ENCODE results near the gene PRDM15.

The PRDM15 gene

GRCh38 chr21:41820384-41821080 lies 58.6 kb downstream of the PRDM15 start:
- no peaks in the 10 kb centered on the region for H3K4me1 ChIP-seq (ENCODE audit: control insufficient read depth in 1 of 2, insufficient read depth in 2 of 2, low read length in 2 of 2)
- H3K18ac ChIP-seq (ENCODE audit: low read length), result no peak overlapping the region
- H2BK120ac ChIP-seq (ENCODE audit: insufficient read depth, low read length, poor library complexity), result no peak overlapping the region
- no peak overlapping the region for H3K4ac ChIP-seq (ENCODE audit: low read depth, low read length)
- H4K8ac ChIP-seq (ENCODE audit: low read depth, low read length), result no peak overlapping the region
- no peak overlapping the region for H2BK5ac ChIP-seq (ENCODE audit: low read depth, low read length, poor library complexity)
- no peak overlapping the region for H2BK12ac ChIP-seq (ENCODE audit: low read length)
- H2AFZ ChIP-seq (ENCODE audit: insufficient read depth, low read length, poor library complexity), result no peak overlapping the region
- no peak overlapping the region for H3K27ac ChIP-seq (ENCODE audit: low read depth, low read length)
- H3K9ac ChIP-seq (ENCODE audit: low read length), result no peak overlapping the region
- H3K9me3 ChIP-seq (ENCODE audit: insufficient read depth, low read depth, low read length), result peaks cover 2% of the 10 kb centered on the region
- peaks cover 20 to 33% of the 10 kb centered on the region in 2 experiments for H3K36me3 ChIP-seq (ENCODE audit: control insufficient read depth in 1 of 2, insufficient read depth in 2 of 2, low read length in 2 of 2)
- H4K12ac ChIP-seq (ENCODE audit: low read depth, low read length), result no peak overlapping the region
- H3K79me1 ChIP-seq (ENCODE audit: low read length), result no peaks in the 10 kb centered on the region
- no peak overlapping the region for H3K14ac ChIP-seq (ENCODE audit: low read length)
- H3K4me2 ChIP-seq (ENCODE audit: low read length), result no peak overlapping the region
- no CpG with 5 or more reads among the region's 19 CpGs for WGBS (ENCODE audit: extremely low coverage, insufficient coverage, insufficient read length)
- DNase-seq, result no peak
- H3K27me3 ChIP-seq (ENCODE audit: insufficient read depth, low read length), result no peaks in the 10 kb centered on the region
- no peak overlapping the region for H2AK5ac ChIP-seq (ENCODE audit: low read length)
- no peak overlapping the region for H3K4me3 ChIP-seq (ENCODE audit: low read depth, low read length)
- H3K23ac ChIP-seq (ENCODE audit: low read length), result no peak overlapping the region
- no peak overlapping the region for H4K91ac ChIP-seq (ENCODE audit: low read depth, low read length)
- H3K79me2 ChIP-seq (ENCODE audit: control insufficient read depth, insufficient read depth, low read length, poor library complexity), result no peaks in the 10 kb centered on the region

- Histone ChIP-seq H3K4ac (ENCODE audit: low read depth, low read length) (no peak overlapping the region), H3K14ac (ENCODE audit: low read length) (no peak overlapping the region), H3K4me3 (ENCODE audit: low read depth, low read length) (no peak overlapping the region), H2BK5ac (ENCODE audit: low read depth, low read length, poor library complexity) (no peak overlapping the region), H3K4me1 (ENCODE audit: control insufficient read depth in 1 of 2, insufficient read depth in 2 of 2, low read length in 2 of 2) (no peaks in the 10 kb centered on the region), H3K36me3 (ENCODE audit: control insufficient read depth in 1 of 2, insufficient read depth in 2 of 2, low read length in 2 of 2) (peaks cover 26 to 34% of the 10 kb centered on the region in 2 experiments), H4K8ac (ENCODE audit: low read depth, low read length) (no peak overlapping the region), H3K23ac (ENCODE audit: low read length) (no peak overlapping the region), H4K12ac (ENCODE audit: low read depth, low read length) (no peak overlapping the region), H2AFZ (ENCODE audit: insufficient read depth, low read length, poor library complexity) (no peak overlapping the region), H3K9me3 (ENCODE audit: insufficient read depth, low read depth, low read length) (peaks cover 2% of the 10 kb centered on the region), H3K79me1 (ENCODE audit: low read length) (no peaks in the 10 kb centered on the region), H3K27me3 (ENCODE audit: insufficient read depth, low read length) (no peaks in the 10 kb centered on the region), H4K91ac (ENCODE audit: low read depth, low read length) (no peak overlapping the region), H2BK12ac (ENCODE audit: low read length) (no peak overlapping the region), H3K4me2 (ENCODE audit: low read length) (no peak overlapping the region), H3K18ac (ENCODE audit: low read length) (no peak overlapping the region), H3K79me2 (ENCODE audit: control insufficient read depth, insufficient read depth, low read length, poor library complexity) (no peaks in the 10 kb centered on the region), H2AK5ac (ENCODE audit: low read length) (no peak overlapping the region), H3K27ac (ENCODE audit: low read depth, low read length) (no peak overlapping the region), H2BK120ac (ENCODE audit: insufficient read depth, low read length, poor library complexity) (no peak overlapping the region), H3K9ac (ENCODE audit: low read length) (no peak overlapping the region)
- DNase-seq, result no peak
- WGBS (ENCODE audit: extremely low coverage, insufficient coverage, insufficient read length), result no CpG with 5 or more reads among the region's 19 CpGs
Observed at GRCh38 chr21:41819856-41820281, 59.3 kb downstream of the PRDM15 start.

- no peak overlapping the region for H3K4ac ChIP-seq (ENCODE audit: low read depth, low read length)
- H3K4me1 ChIP-seq (ENCODE audit: control insufficient read depth in 1 of 2, insufficient read depth in 2 of 2, low read length in 2 of 2), result no peaks in the 10 kb centered on the region
- H2BK5ac ChIP-seq (ENCODE audit: low read depth, low read length, poor library complexity), result no peak overlapping the region
- H3K9ac ChIP-seq (ENCODE audit: low read length), result no peak overlapping the region
- no peak overlapping the region for H4K91ac ChIP-seq (ENCODE audit: low read depth, low read length)
- H3K79me2 ChIP-seq (ENCODE audit: control insufficient read depth, insufficient read depth, low read length, poor library complexity), result no peaks in the 10 kb centered on the region
- no CpG with 5 or more reads among the region's 26 CpGs for WGBS (ENCODE audit: extremely low coverage, insufficient coverage, insufficient read length)
- no peak overlapping the region for H2AFZ ChIP-seq (ENCODE audit: insufficient read depth, low read length, poor library complexity)
- peaks cover 26 to 34% of the 10 kb centered on the region in 2 experiments for H3K36me3 ChIP-seq (ENCODE audit: control insufficient read depth in 1 of 2, insufficient read depth in 2 of 2, low read length in 2 of 2)
- no peak overlapping the region for H3K23ac ChIP-seq (ENCODE audit: low read length)
- DNase-seq, result no peak
- no peak overlapping the region for H2BK120ac ChIP-seq (ENCODE audit: insufficient read depth, low read length, poor library complexity)
- H3K4me3 ChIP-seq (ENCODE audit: low read depth, low read length), result peak overlapping the region; percentile 11
- H3K14ac ChIP-seq (ENCODE audit: low read length), result no peak overlapping the region
- no peak overlapping the region for H3K27ac ChIP-seq (ENCODE audit: low read depth, low read length)
- H3K27me3 ChIP-seq (ENCODE audit: insufficient read depth, low read length), result no peaks in the 10 kb centered on the region
- H3K9me3 ChIP-seq (ENCODE audit: insufficient read depth, low read depth, low read length), result peaks cover 2% of the 10 kb centered on the region
- H4K12ac ChIP-seq (ENCODE audit: low read depth, low read length), result no peak overlapping the region
- no peak overlapping the region for H3K18ac ChIP-seq (ENCODE audit: low read length)
- no peak overlapping the region for H3K4me2 ChIP-seq (ENCODE audit: low read length)
- H3K79me1 ChIP-seq (ENCODE audit: low read length), result no peaks in the 10 kb centered on the region
- no peak overlapping the region for H4K8ac ChIP-seq (ENCODE audit: low read depth, low read length)
- H2BK12ac ChIP-seq (ENCODE audit: low read length), result no peak overlapping the region
- no peak overlapping the region for H2AK5ac ChIP-seq (ENCODE audit: low read length)
Observed at GRCh38 chr21:41819236-41819855, 59.8 kb downstream of the PRDM15 start.

GRCh38 chr21:41817877-41818855 lies 61.0 kb downstream of the PRDM15 start:
- Histone ChIP-seq H3K79me1 (ENCODE audit: low read length) (no peaks in the 10 kb centered on the region), H2BK5ac (ENCODE audit: low read depth, low read length, poor library complexity) (no peak overlapping the region), H4K8ac (ENCODE audit: low read depth, low read length) (no peak overlapping the region), H3K9ac (ENCODE audit: low read length) (no peak overlapping the region), H2AFZ (ENCODE audit: insufficient read depth, low read length, poor library complexity) (no peak overlapping the region), H3K36me3 (ENCODE audit: control insufficient read depth in 1 of 2, insufficient read depth in 2 of 2, low read length in 2 of 2) (peaks cover 27 to 35% of the 10 kb centered on the region in 2 experiments), H3K14ac (ENCODE audit: low read length) (no peak overlapping the region), H3K4me1 (ENCODE audit: control insufficient read depth in 1 of 2, insufficient read depth in 2 of 2, low read length in 2 of 2) (no peaks in the 10 kb centered on the region), H2AK5ac (ENCODE audit: low read length) (no peak overlapping the region), H3K4me2 (ENCODE audit: low read length) (no peak overlapping the region), H3K4ac (ENCODE audit: low read depth, low read length) (no peak overlapping the region), H4K91ac (ENCODE audit: low read depth, low read length) (no peak overlapping the region), H3K79me2 (ENCODE audit: control insufficient read depth, insufficient read depth, low read length, poor library complexity) (no peaks in the 10 kb centered on the region), H4K12ac (ENCODE audit: low read depth, low read length) (no peak overlapping the region), H3K27me3 (ENCODE audit: insufficient read depth, low read length) (no peaks in the 10 kb centered on the region), H3K18ac (ENCODE audit: low read length) (no peak overlapping the region), H2BK120ac (ENCODE audit: insufficient read depth, low read length, poor library complexity) (no peak overlapping the region), H3K27ac (ENCODE audit: low read depth, low read length) (no peak overlapping the region), H3K4me3 (ENCODE audit: low read depth, low read length) (no peak overlapping the region), H2BK12ac (ENCODE audit: low read length) (no peak overlapping the region), H3K23ac (ENCODE audit: low read length) (no peak overlapping the region), H3K9me3 (ENCODE audit: insufficient read depth, low read depth, low read length) (peaks cover 2% of the 10 kb centered on the region)
- WGBS (ENCODE audit: extremely low coverage, insufficient coverage, insufficient read length), result no CpG with 5 or more reads among the region's 24 CpGs
- no peak for DNase-seq
